Coronary artery (tissue), 2 donors: ENCODE measurements around the gene FAM181A.

Source experiments
- DNase-seq: peaks from one replicate; pipeline ENCODE4 v3.0.0-alpha.2; 2017; ENCODE audit warnings: low spot score
- H3K27ac ChIP-seq, 2 donors: fragments of 200-600 bp; sonication (generic); one replicate each; pipeline ENCODE4 v1.5.1; 2016 to 2019
- H3K4me3 ChIP-seq: fragments of 200-600 bp; sonication (generic); 2 replicates; pipeline ENCODE4 v1.5.1; 2016; ENCODE audit warnings: mild to moderate bottlenecking, moderate library complexity
- TF ChIP-seq, protein P1 (sequence below): fragments of 200-600 bp; sonication (generic); IDR thresholded peaks from one replicate; pipeline ENCODE4 v1.5.1; 2019; ENCODE audit warnings: antibody characterized with exemption

The FAM181A gene

DNA sequence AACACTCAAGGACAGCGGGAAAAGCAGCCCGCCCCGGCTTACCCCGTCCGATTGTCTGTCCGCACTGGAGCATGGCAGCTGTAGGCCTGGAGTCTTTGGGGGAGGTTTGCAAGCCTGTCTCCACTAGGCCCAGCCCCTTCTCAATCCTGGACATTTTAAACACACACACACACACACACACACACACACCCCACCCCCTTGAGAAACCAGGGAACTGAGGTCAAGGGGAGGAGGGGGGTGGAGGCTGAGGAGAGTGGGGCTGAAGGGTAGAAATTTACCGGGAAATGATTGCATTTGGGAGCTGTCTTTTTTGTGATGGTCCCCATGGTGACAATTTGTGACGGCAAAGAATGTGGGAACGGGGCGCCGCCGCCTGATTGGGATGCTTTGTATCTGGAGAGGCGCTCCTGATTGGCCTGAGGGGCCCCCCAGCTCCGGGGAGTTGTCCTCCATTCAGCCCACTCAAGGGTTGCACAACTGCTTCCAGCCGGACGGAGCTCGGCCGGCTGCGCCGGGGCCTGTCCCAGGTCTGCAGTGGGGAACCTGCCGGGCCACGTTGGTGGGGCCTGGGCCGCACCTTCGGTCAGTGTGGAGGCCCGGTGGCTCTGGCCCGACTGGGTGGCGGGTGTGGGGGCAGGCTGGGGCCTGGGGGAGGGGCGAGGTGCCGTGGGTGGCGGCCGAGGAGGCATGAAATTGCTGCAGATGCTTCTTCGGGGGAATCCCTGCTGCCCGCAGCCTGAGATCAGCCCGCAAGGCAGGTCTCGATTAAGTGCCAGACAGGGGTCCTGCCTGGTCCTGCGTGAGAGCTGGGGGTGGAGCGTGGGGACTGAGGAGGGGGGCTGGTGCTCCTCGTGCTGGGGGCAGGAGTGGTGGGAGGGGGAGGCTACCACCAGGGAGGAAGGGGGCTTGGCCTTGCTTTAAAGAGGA, at the start of gene FAM181A:
FAM181A (plus strand) TSS at position 472 of the 927 bp plus-strand sequence. CDS start 942 bp downstream, outside the sequence.
- no peak within 1 kb of the TSS for H3K27ac ChIP-seq

DNA sequence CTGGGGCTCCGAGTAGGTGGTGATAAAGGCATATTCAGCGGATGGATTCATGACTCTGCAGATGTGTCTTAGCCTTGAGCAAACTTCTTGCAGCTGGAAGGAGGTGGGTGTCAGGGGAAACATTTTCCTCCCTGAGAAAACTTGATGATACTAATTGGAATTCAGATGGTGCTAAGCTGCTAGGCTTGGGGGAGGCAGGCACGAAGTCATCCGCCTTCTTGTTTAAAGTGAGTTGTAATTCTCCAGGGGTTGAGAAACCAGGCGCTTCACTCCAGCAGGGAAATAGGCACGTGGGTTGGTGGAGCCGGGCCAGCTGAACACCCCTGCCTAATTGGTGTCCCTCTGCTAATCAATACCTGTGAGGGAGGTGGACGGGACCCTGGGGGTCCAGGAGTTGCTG, 48.9 kb upstream of the FAM181A start:
- TF ChIP-seq, protein P1, sequence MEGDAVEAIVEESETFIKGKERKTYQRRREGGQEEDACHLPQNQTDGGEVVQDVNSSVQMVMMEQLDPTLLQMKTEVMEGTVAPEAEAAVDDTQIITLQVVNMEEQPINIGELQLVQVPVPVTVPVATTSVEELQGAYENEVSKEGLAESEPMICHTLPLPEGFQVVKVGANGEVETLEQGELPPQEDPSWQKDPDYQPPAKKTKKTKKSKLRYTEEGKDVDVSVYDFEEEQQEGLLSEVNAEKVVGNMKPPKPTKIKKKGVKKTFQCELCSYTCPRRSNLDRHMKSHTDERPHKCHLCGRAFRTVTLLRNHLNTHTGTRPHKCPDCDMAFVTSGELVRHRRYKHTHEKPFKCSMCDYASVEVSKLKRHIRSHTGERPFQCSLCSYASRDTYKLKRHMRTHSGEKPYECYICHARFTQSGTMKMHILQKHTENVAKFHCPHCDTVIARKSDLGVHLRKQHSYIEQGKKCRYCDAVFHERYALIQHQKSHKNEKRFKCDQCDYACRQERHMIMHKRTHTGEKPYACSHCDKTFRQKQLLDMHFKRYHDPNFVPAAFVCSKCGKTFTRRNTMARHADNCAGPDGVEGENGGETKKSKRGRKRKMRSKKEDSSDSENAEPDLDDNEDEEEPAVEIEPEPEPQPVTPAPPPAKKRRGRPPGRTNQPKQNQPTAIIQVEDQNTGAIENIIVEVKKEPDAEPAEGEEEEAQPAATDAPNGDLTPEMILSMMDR, result no peak
- no peak for DNase-seq
- Histone ChIP-seq H3K4me3 (no peak overlapping the region), H3K27ac (no peak overlapping the region)

More for the DNA sequence above, at the start of gene FAM181A:
- no peak within 1 kb of the TSS for H3K4me3 ChIP-seq
- TF ChIP-seq, protein P1, result no peak
- no peak for DNase-seq

- TF ChIP-seq, protein P1, result no peak
- Histone ChIP-seq H3K27ac (no peak overlapping the region), H3K4me3 (no peak overlapping the region)
- no peak for DNase-seq
These were observed 48.3 kb upstream of the FAM181A start for GRCh38 chr14:93878871-93879270.

DNA sequence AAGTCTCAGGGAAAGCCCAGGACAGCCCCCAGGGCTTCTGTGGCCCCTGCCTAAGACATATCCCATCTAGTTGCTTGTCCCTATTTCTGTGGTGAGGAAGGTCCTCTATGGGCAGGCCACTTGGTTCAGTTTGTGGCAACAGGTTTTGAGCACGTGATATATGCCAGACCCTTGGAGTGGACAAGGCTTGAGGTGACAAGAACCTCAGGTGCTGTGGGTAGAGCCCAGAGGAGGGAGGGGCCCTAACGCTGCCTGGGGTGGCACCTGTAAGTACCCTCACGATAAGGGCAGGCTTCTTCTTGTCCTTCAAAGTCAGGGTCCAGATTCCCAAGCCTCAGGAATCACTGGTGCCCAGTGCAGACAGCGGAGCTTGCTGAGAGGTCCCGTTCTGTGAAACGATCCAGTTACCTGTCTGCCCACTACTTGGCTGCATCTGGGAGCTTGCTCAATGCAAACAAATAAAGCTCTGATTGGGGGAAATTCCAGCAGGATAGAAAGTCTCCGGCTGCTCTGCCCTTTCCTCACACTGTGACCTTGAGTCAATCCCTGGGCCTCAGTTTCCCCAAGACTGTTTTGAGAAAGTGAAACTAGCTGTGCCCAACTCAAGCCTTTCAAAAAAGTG, 47.7 kb upstream of the FAM181A start:
- TF ChIP-seq, protein P1, result no peak
- Histone ChIP-seq H3K27ac (peak overlapping the region in 1 of 2 donors; percentile 39), H3K4me3 (peak overlapping the region; percentile 66)
- no peak for DNase-seq

DNA sequence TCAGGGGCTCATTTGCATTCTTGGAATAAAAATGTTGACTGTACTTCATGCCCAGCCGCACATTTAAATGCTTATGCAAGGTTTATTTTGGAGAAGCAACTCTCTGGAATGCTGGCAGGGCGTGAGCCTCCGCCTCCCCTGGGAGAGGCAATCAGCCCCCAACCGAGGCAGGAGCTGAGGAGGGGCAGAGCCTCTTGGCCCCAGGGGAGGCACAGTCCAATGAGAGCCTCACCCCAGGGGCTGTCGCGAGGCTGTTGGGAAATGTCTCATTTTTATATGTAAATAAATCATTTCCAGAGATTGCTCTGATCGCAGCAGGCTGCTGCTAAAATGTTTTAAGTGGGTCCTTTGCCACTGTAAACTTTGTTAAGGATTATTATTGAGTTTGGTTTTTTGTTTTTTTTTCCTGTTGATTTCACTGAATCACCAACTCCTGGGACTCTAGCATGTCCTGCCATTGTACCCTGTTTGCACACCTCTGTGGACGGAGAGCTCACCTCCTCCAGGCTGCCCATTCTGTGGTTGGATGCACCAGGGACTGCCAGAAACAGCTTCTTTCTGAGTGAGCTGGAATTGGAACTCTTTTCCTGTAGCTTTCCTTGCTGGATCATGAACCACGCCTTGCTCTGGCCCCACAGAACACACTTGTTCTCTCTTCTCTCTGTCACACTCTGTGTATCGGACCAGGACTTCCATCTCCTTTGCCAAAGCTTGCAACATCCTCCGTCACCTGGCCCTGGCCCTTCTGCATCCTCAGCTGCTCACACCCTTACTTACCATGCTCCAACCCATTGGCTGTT, 46.9 kb upstream of the FAM181A start:
- DNase-seq, result no peak
- Histone ChIP-seq H3K27ac (peak overlapping the region in 1 of 2 donors; percentile 39), H3K4me3 (peak overlapping the region; percentile 66)
- TF ChIP-seq, protein P1, result no peak

- TF ChIP-seq, protein P1, result no peak
- DNase-seq, result no peak
- Histone ChIP-seq H3K4me3 (no peak overlapping the region), H3K27ac (no peak overlapping the region)
These were observed 42.2 kb upstream of the FAM181A start for GRCh38 chr14:93884950-93885349.
